Peyer's patch (tissue), 4 donors: ENCODE data around the gene HDAC4.

Experiments
- CTCF ChIP-seq, 6 experiments: fragments of 450-650 bp in 4 of 6; fragments of 200-600 bp in 2 of 6; sonication (generic) in 1 of 6; IDR thresholded peaks; one replicate each; pipeline ENCODE4 v1.5.1; 2017 to 2019; ENCODE audit warnings: antibody characterized with exemption in 6 of 6, mild to moderate bottlenecking in 3 of 6, moderate library complexity in 1 of 6
- POLR2A ChIP-seq, 2 donors: fragments of 450-650 bp; IDR thresholded peaks; one replicate each; pipeline ENCODE4 v1.5.1; 2017; ENCODE audit warnings: antibody characterized with exemption in 2 of 2, mild to moderate bottlenecking in 2 of 2, moderate library complexity in 2 of 2

DNA sequence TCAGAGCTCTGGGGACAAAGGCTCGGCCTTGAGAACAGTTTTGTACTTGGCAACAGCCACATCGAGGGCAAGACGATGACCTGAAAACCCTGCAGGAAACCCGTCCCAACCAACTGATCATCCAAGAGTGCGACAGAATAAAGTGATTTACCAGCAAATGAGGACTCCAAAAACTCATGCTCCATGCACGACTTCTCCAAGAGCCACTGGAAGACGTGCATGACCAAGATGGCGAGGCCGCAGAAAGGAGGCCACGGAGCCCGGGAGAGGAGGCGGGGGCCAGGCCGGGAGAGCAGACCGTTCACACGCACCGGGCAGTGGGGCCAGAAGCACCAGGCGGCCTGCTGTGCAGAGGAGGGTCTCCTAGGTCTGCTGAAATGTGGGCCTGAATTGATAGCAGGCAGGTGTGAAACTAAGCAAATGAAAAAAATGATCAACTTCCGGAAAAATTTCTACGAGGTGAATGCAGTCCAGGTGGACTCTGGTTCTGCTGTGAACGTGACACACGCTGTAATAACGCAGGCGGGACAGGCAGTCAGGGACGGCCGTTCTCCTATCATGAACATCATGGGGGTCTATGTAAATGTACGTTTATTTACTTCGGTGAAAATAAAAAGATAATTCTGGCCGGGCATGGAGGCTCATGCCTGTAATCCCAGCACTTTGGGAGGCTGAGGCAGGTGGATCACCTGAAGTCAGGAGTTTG, 252.2 kb downstream of the HDAC4 start:
- TF ChIP-seq POLR2A (IDR thresholded peaks at IDR 0.05), result no peak
- no peak for TF ChIP-seq CTCF (IDR thresholded peaks at IDR 0.05)
